Testis (tissue), 2 donors: ENCODE data around the gene ZNF618.

Experiments used
- POLR2A ChIP-seq: fragments of 450-650 bp; IDR thresholded peaks from one replicate; pipeline ENCODE4 v1.6.1; 2017; ENCODE audit warnings: antibody characterized with exemption, mild to moderate bottlenecking, moderate library complexity
- TF ChIP-seq, protein P1 (sequence below), 3 experiments: fragments of 450-650 bp in 2 of 3; fragments of 200-600 bp in 1 of 3; sonication (generic) in 1 of 3; IDR thresholded peaks; one replicate each; pipeline ENCODE4 v1.5.1; 2016 to 2019; ENCODE audit warnings: antibody characterized with exemption in 3 of 3, mild to moderate bottlenecking in 2 of 3, moderate library complexity in 1 of 3

DNA sequence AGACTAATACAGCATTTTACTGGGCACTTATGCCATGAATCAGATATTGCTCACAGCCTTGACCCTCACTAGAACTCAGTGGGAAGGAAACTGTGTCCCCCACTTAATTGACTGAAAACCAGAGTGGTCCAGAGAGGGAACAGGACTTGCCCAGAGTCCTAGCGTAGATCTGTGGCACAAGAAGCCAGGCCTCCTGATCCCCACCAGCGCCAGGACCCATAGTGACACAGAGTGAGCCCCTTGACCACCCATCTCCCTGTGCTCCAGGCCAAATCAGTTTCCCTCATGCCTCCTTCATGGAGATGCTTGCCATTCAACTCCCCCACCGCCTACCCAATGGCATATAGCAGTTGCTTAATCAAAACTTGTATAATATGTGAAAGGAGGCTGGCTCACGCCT is 214.7 kb downstream of the ZNF618 start:
- TF ChIP-seq, protein P1, sequence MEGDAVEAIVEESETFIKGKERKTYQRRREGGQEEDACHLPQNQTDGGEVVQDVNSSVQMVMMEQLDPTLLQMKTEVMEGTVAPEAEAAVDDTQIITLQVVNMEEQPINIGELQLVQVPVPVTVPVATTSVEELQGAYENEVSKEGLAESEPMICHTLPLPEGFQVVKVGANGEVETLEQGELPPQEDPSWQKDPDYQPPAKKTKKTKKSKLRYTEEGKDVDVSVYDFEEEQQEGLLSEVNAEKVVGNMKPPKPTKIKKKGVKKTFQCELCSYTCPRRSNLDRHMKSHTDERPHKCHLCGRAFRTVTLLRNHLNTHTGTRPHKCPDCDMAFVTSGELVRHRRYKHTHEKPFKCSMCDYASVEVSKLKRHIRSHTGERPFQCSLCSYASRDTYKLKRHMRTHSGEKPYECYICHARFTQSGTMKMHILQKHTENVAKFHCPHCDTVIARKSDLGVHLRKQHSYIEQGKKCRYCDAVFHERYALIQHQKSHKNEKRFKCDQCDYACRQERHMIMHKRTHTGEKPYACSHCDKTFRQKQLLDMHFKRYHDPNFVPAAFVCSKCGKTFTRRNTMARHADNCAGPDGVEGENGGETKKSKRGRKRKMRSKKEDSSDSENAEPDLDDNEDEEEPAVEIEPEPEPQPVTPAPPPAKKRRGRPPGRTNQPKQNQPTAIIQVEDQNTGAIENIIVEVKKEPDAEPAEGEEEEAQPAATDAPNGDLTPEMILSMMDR (IDR thresholded peaks at IDR 0.05): no peak
- TF ChIP-seq POLR2A: no peak
